Coronary artery (tissue), 2 donors: ENCODE data around the gene PDE6B.

ENCODE experiments used
- DNase-seq: peaks from one replicate; pipeline ENCODE4 v3.0.0-alpha.2; 2017; ENCODE audit warnings: low spot score
- H3K27ac ChIP-seq, 2 donors: fragments of 200-600 bp; sonication (generic); one replicate each; pipeline ENCODE4 v1.5.1; 2016 to 2019
- H3K4me3 ChIP-seq: fragments of 200-600 bp; sonication (generic); 2 replicates; pipeline ENCODE4 v1.5.1; 2016; ENCODE audit warnings: mild to moderate bottlenecking, moderate library complexity
- TF ChIP-seq, protein P1 (sequence below): fragments of 200-600 bp; sonication (generic); IDR thresholded peaks from one replicate; pipeline ENCODE4 v1.5.1; 2019; ENCODE audit warnings: antibody characterized with exemption

The PDE6B gene

DNA sequence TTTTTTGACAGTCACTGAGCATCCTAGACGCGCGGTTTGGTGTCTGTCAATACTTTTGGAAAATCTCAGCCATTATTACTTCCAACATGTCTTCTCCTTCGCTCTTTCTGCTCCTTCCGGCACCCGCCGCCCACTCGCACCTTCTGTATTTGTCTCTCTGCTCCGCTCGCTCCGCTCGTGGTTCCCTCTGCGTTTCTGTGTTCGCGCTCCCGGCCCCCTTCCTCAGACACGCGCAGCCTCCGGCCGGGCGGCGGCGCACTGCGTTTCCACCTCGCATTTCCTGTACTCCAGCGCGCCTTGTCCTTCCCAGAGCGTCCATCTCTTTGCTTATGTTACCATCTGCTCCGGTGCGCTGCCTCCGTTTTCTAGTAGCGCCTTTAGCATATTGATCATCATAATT, 21.1 kb downstream of the PDE6B start:
- no peak for DNase-seq
- H3K27ac ChIP-seq, result no peak overlapping the region
- H3K4me3 ChIP-seq, result no peak overlapping the region
- TF ChIP-seq, protein P1, sequence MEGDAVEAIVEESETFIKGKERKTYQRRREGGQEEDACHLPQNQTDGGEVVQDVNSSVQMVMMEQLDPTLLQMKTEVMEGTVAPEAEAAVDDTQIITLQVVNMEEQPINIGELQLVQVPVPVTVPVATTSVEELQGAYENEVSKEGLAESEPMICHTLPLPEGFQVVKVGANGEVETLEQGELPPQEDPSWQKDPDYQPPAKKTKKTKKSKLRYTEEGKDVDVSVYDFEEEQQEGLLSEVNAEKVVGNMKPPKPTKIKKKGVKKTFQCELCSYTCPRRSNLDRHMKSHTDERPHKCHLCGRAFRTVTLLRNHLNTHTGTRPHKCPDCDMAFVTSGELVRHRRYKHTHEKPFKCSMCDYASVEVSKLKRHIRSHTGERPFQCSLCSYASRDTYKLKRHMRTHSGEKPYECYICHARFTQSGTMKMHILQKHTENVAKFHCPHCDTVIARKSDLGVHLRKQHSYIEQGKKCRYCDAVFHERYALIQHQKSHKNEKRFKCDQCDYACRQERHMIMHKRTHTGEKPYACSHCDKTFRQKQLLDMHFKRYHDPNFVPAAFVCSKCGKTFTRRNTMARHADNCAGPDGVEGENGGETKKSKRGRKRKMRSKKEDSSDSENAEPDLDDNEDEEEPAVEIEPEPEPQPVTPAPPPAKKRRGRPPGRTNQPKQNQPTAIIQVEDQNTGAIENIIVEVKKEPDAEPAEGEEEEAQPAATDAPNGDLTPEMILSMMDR, result no peak

DNA sequence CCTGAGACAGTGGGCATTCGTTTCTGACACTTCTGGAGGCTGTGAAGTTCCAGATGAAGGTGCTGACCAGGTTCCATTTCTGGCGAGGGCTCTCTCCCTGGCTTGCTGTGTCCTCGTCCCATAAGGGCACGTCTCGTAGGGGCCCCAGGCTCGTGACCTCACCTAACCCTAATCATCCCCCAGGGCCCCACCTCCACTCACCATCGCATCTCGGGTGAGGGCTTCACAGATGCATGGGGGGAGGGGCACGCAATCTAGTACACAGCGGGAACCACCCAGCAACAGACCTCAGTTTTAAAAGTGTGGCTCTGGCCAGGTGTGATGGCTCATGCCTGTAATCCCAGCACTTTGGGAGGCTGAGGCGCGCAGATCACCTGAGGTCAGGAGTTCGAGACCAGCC, 22.1 kb downstream of the PDE6B start:
- DNase-seq, result no peak
- Histone ChIP-seq H3K4me3 (no peak overlapping the region), H3K27ac (no peak overlapping the region)
- TF ChIP-seq, protein P1, result no peak

DNA sequence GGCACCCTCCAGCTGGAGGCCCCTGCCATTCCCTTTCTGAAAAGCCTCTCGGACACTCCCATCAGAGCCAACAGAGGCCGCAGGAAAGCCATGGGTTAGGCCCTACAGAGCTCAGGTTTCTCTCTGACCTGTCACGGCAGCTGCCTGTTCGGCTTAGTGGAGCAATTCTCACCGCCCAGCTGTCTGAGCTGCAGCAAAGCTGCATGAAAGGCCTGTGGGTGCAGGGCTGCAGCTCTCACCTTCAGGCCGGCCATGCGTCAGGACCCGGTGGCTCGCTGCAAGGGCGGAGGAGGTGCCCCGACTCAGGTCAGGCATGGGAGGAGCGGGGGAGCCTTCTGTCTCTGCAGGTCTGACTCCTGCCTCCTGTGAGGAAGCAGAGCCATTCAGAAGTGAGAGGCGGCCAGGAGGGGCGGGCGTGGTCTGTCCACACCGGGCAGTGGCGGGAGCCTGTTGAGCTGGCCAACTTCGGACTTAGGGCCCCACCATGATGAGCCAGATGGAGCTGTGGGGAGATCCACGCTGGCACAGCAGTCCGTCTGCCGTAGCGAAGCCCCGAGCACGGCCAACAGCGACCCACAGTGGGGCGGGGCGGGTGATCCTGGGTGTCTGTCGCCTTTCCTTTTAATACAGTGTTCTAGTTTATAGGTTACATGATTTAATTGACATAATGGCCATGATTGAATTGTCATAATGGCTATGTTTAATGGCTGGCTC, 23.4 kb downstream of the PDE6B start:
- TF ChIP-seq, protein P1, result no peak
- DNase-seq, result no peak
- Histone ChIP-seq H3K27ac (no peak overlapping the region), H3K4me3 (no peak overlapping the region)

DNA sequence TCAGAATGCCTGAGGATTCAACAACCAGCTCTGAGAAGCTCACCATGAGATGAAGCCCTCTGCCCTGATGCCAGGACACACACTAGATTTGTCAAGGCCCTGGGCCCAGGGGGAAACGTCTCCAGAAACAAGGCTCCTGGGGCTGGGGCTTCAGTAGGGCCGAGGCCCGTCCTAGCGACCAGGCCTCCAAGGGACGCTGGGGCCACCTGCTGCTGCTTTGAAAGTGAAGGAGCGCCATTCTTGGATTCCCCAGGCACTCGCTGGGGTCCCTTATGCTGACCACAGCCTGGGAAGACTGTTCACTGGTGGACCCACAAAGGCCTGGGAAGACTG, 23.9 kb downstream of the PDE6B start:
- Histone ChIP-seq H3K4me3 (no peak overlapping the region), H3K27ac (no peak overlapping the region)
- DNase-seq, result no peak
- TF ChIP-seq, protein P1, result no peak

DNA sequence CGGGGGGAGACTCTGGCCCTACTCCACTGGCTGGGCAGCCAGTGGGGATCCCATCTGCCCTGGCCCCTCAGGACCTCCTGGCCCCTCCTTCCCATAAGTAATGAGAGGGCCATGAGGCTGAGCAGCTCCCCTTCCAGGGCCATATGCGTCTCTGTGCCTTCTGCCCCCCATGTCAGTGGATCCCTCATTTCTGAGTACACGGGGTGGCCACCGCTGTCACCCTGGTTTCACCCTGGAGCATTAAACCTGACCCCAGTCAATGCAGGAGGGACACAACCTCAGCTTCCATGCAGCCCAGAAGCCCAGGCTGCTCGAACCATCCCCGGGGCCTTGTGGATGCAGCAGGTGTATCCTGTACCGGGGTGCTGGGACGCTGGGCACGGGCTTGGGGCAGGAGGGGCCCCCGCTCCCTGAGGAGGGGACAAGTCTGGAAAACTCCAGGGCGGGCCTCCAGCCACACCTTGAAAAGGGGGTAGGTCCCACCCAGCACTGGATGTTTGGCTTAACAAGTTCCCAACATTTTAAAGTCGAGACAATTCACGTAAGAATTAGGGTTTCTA, 24.5 kb downstream of the PDE6B start:
- Histone ChIP-seq H3K4me3 (no peak overlapping the region), H3K27ac (no peak overlapping the region)
- DNase-seq, result no peak

DNA sequence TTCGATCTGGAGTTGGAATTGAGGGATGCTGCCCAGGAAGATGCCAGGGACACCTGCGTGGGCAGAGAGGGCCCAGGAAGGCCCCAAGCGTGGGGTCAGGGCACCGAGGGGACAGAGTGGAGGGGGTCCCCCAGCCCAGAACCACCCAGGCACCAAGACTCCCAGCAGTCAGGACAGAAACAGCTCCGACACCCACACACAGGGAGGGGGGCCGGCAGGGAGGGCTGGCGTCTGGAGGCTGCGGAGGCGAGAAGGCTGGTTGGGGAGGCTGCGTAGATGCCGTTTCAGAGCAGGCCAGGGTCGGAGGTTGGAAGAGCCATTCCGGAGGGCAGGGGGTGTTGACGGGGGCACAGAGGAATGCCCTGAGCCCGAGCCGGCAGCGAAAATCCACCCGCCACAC, 25.1 kb downstream of the PDE6B start:
- Histone ChIP-seq H3K4me3 (peak overlapping the region; percentile 36), H3K27ac (no peak overlapping the region)
- TF ChIP-seq, protein P1, result no peak
- DNase-seq, result no peak

More for the DNA sequence above, 24.5 kb downstream of the PDE6B start:
- TF ChIP-seq, protein P1, result no peak
